Bladder microvascular endothelial cell (primary cell): Measurements from ENCODE around the gene OLFM1. TPM values are rescaled to one million over a fixed set of nuclear protein-coding genes. Genes with fewer than 3 reads are reported as not detected.

ENCODE experiments used
- total RNA-seq: library from RNA; depleted of rRNA; stranded (reverse); fragments of >200 nt; gene quantifications from 2 replicates; pipeline ENCODE4 v1.2.3, GENCODE V29; 2014

The OLFM1 gene
- total RNA-seq = 5.7 and 25.5 TPM in 2 replicates

GRCh38 chr9:135087489-135087792, at the start of gene OLFM1:
OLFM1 (plus strand) TSS chr9:135087668; CDS start chr9:135087990, 322 bp downstream.

Other genes starting within 250 kb of the OLFM1 start
- not detected in 2 replicates for gene FCN2, start 206.9 kb upstream of the OLFM1 start, total RNA-seq
- gene FCN1, start 169.8 kb upstream of the OLFM1 start, total RNA-seq = not detected in 2 replicates